ENCODE data around the gene POLA2.

Gene POLA2

DNA sequence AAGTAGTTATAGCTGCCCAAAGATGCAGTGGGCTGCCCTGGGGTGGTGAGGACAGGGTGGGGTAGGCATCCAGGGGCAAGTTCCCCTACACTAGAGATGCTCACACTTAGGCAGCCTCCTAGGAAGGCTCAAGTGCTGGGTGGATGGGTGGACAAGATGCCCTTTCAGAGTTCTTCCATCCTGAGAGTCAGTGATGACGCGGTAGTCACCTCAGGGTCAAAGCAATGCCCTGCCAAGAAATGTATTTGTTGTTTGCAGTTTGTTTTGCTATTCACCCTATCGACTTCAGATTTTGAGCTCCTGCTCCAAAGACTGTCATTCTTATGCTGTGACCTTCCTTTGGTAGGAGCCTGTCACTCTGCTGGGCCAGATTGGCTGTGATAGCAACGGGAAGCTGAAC lies 18.9 kb downstream of the POLA2 start:
- ATAC-seq (ENCODE audit: low read depth) (no peak), DNase-seq (ENCODE audit: low spot score in 2 of 2) (no peak)
- H3K27me3 Mint-ChIP-seq, result no peaks in the 10 kb centered on the region
- no peaks in the 10 kb centered on the region for H3K9me3 Mint-ChIP-seq
- peaks cover 12% of the 10 kb centered on the region for H3K36me3 Mint-ChIP-seq
- no peaks in the 10 kb centered on the region for H3K4me1 Mint-ChIP-seq
- no peak overlapping the region for H3K4me3 Mint-ChIP-seq
- no peak overlapping the region for H3K27ac Mint-ChIP-seq

GRCh38 chr11:65286686-65287085 lies 24.9 kb downstream of the POLA2 start:
- no peak for DNase-seq (ENCODE audit: low spot score in 2 of 2)
- Mint-ChIP-seq H3K4me1 (peaks cover 3% of the 10 kb centered on the region), H3K36me3 (peaks cover 23% of the 10 kb centered on the region), H3K27ac (no peak overlapping the region), H3K4me3 (no peak overlapping the region), H3K9me3 (no peaks in the 10 kb centered on the region), H3K27me3 (no peaks in the 10 kb centered on the region)
- ATAC-seq (ENCODE audit: low read depth), result no peak

GRCh38 chr11:65287601-65288000 lies 25.8 kb downstream of the POLA2 start:
- DNase-seq (ENCODE audit: low spot score in 2 of 2), result no peak
- Mint-ChIP-seq H3K4me3 (no peak overlapping the region), H3K9me3 (no peaks in the 10 kb centered on the region), H3K36me3 (peaks cover 20% of the 10 kb centered on the region), H3K4me1 (peaks cover 3% of the 10 kb centered on the region), H3K27ac (no peak overlapping the region), H3K27me3 (no peaks in the 10 kb centered on the region)
- ATAC-seq (ENCODE audit: low read depth), result no peak

DNA sequence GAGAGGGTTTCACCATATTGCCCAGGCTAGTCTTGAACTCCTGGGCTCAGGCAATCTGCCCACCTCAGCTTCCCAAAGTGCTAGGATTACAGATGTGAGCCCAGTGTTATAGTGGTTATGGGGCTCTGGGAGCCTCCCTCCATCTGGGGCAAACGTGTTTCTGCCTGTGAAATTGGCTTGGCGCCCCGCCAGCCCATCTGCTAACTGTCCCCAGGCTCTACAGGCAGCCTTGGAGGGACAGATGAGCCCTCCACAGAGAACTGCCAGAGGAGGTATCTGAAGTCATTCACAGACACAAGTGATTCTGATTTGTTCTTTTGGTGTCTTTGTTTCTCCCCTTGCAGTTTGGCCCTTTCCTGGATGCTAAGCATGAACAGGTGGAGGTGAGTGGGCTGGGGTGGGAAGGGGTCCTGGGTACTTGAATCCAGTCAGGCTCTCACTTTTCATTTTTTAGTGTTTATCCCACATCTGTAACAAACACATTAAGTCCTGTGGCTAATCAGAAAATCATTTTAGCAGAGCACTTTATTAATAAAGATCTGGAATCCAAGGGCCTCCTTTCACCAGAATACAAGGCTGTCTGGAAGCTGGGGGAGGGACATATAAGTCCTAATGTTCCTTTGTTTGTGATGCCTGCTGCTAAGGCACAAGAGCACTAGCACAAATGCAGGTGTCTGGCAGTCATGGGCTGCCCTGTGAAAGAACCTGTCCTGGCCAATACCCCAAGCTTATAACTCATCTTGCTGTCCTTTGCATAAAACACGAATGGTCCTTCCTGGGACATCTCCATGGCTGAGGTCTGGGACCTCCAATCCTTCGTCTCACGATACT lies 27.2 kb downstream of the POLA2 start:
- peaks cover 24% of the 10 kb centered on the region for H3K36me3 Mint-ChIP-seq
- no peaks in the 10 kb centered on the region for H3K9me3 Mint-ChIP-seq
- no peak for ATAC-seq (ENCODE audit: low read depth)
- H3K4me3 Mint-ChIP-seq, result no peak overlapping the region
- DNase-seq (ENCODE audit: low spot score in 2 of 2), result no peak
- no peaks in the 10 kb centered on the region for H3K27me3 Mint-ChIP-seq
- H3K27ac Mint-ChIP-seq, result peak overlapping the region; percentile 15
- peaks cover 3% of the 10 kb centered on the region for H3K4me1 Mint-ChIP-seq

DNA sequence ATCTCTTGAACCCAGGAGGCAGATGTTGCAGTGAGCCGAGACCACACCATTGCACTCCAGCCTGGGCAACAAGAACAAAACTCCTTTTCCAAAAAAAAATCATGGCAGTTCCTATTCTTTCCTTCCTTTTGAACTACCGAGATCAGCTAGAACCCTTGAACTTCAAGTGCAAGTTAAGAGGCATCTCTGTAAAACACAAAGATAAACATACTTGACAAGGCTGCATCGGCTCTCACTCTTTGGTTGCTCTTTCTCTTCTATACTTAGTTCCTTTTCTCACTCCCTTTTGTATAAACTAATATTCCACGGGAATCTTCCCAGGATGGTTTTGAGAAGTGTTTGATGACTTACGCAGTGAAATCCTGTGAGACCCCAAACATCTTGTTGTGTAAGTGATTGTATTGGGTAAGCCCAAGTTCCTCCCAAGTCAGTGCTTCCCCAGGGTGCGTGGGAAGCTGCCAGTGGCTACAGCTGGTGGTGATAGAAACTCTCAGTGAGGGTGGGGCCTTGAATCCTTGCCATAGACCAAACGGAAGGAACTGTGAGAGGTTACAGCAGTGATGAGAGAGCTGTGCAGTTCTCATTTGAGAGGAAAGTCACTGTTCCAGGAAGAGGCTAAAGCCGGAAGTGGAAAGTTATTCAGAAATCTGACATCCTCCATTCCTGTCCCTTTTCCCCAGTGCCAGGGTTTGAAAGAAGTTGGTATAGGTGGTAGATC lies 28.8 kb downstream of the POLA2 start:
- no peak for ATAC-seq (ENCODE audit: low read depth)
- H3K4me3 Mint-ChIP-seq, result no peak overlapping the region
- peak overlapping the region; percentile 60 for H3K27ac Mint-ChIP-seq
- peaks cover 3% of the 10 kb centered on the region for H3K4me1 Mint-ChIP-seq
- peaks cover 34% of the 10 kb centered on the region for H3K36me3 Mint-ChIP-seq
- DNase-seq (ENCODE audit: low spot score in 2 of 2), result no peak
- no peaks in the 10 kb centered on the region for H3K27me3 Mint-ChIP-seq
- H3K9me3 Mint-ChIP-seq, result no peaks in the 10 kb centered on the region

GRCh38 chr11:65291613-65292012 lies 29.9 kb downstream of the POLA2 start:
- H3K36me3 Mint-ChIP-seq, result peaks cover 37% of the 10 kb centered on the region
- no peaks in the 10 kb centered on the region for H3K9me3 Mint-ChIP-seq
- ATAC-seq (ENCODE audit: low read depth) (no peak), DNase-seq (ENCODE audit: low spot score in 2 of 2) (no peak)
- peaks cover 3% of the 10 kb centered on the region for H3K4me1 Mint-ChIP-seq
- H3K4me3 Mint-ChIP-seq, result no peak overlapping the region
- no peak overlapping the region for H3K27ac Mint-ChIP-seq
- no peaks in the 10 kb centered on the region for H3K27me3 Mint-ChIP-seq

DNA sequence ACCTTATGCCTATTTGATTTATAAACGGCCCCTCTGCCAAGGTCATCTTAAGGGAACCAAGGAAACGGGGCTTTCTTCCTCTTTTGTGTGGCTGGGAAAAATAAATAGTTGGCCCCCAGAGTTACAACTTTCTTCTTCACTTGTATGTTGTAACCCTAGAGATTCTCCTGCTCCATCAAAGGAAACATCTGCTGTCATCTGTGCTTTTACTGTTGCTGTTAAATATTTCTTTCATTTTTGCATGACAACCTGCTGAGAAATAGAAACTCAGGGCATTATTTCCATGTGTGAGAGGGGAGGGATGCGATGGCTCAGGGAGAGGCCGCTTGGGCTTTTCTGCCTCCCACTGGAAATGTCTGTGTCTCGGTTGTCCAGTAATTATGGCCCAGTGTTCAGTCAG lies 31.1 kb downstream of the POLA2 start:
- peaks cover 3% of the 10 kb centered on the region for H3K4me1 Mint-ChIP-seq
- DNase-seq (ENCODE audit: low spot score in 2 of 2), result no peak
- H3K36me3 Mint-ChIP-seq, result peaks cover 34% of the 10 kb centered on the region
- no peak for ATAC-seq (ENCODE audit: low read depth)
- no peaks in the 10 kb centered on the region for H3K27me3 Mint-ChIP-seq
- no peak overlapping the region for H3K4me3 Mint-ChIP-seq
- H3K27ac Mint-ChIP-seq, result no peak overlapping the region
- no peaks in the 10 kb centered on the region for H3K9me3 Mint-ChIP-seq

DNA sequence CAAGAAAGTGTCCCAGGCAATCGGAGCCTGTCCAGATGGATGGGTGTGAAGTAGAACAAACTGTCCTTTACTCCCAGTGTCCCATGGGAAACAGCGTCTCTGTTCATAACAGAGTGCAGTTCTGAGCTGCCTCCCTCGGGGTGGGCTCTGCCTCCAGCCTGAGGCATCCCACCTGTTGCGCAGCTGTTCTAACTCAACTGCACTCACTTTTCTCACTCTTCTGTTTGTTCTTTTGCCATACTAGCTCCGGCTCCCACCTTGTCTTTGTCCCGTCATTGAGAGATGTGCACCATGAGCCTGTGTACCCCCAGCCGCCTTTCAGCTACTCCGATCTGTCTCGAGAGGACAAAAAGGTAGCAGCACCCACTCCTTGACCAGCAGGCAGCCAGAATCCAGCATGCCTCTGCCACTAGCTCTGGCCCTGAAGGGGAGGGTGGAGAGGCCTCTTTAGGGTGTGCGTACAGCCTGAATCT lies 32.2 kb downstream of the POLA2 start:
- ATAC-seq (ENCODE audit: low read depth) (no peak), DNase-seq (ENCODE audit: low spot score in 2 of 2) (no peak)
- Mint-ChIP-seq H3K36me3 (peaks cover 35% of the 10 kb centered on the region), H3K27me3 (no peaks in the 10 kb centered on the region), H3K4me1 (peaks cover 3% of the 10 kb centered on the region), H3K9me3 (no peaks in the 10 kb centered on the region), H3K4me3 (no peak overlapping the region), H3K27ac (no peak overlapping the region)

DNA sequence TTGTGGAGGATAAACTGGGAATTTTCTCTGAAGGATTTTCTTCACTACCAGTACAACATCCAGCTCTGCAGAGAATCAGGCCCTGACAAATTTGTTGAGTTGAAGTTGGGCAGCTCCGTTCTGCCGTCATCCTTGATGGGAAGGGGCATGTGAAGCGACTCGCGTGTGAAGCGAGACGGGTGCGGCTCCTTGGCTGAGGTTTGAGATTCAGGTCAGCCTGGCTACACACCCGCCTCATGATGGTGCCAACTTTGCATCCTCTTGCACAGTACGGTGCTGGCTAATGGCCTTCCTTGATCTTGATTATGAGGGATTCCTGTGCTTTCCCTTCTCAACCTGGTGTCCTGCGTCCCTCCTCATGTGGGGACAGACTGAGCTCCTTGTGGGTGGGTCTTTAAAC lies 33.2 kb downstream of the POLA2 start:
- DNase-seq (ENCODE audit: low spot score in 2 of 2) (no peak), ATAC-seq (ENCODE audit: low read depth) (no peak)
- Mint-ChIP-seq H3K27ac (no peak overlapping the region), H3K36me3 (peaks cover 31% of the 10 kb centered on the region), H3K4me1 (peaks cover 3% of the 10 kb centered on the region), H3K4me3 (no peak overlapping the region), H3K27me3 (no peaks in the 10 kb centered on the region), H3K9me3 (no peaks in the 10 kb centered on the region)

DNA sequence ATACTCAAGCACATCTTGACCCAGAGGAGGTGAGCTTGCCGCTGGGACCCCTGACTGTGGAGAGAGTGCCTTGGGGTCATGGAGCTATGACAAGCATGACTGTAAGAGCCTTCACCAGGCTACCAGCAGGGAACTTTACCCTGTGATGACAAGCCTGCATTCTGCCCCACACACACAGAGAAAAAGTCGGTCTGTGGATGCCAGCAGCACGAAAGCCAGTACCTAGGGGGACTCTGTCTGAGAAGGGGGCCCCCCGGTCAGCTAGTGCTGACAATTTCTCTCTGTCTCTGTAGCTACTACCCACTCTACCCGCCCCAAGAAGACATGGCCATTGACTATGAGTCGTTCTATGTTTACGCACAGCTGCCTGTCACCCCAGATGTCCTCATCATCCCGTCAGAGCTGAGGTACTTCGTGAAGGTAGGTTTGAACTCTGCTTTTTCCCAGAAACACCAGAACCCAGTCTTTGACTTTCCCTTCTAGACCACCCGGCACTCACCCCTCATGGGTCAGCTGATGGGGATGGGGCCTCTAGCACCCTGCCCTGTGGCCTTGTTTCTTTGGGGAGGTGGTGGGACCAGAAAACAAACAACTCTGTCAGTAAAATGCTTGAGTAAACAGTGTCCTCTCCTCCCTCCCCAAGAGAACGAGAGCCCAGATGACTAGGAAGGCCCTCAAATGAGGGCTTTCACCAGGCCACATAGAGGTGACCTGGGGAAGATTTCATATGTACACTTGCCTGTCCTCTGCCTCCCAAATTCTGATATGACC lies 34.0 kb downstream of the POLA2 start:
- H3K36me3 Mint-ChIP-seq, result peaks cover 26% of the 10 kb centered on the region
- no peak overlapping the region for H3K27ac Mint-ChIP-seq
- no peaks in the 10 kb centered on the region for H3K4me1 Mint-ChIP-seq
- DNase-seq (ENCODE audit: low spot score in 2 of 2), result no peak
- H3K4me3 Mint-ChIP-seq, result no peak overlapping the region
- ATAC-seq (ENCODE audit: low read depth), result no peak
- H3K27me3 Mint-ChIP-seq, result no peaks in the 10 kb centered on the region
- H3K9me3 Mint-ChIP-seq, result no peaks in the 10 kb centered on the region

DNA sequence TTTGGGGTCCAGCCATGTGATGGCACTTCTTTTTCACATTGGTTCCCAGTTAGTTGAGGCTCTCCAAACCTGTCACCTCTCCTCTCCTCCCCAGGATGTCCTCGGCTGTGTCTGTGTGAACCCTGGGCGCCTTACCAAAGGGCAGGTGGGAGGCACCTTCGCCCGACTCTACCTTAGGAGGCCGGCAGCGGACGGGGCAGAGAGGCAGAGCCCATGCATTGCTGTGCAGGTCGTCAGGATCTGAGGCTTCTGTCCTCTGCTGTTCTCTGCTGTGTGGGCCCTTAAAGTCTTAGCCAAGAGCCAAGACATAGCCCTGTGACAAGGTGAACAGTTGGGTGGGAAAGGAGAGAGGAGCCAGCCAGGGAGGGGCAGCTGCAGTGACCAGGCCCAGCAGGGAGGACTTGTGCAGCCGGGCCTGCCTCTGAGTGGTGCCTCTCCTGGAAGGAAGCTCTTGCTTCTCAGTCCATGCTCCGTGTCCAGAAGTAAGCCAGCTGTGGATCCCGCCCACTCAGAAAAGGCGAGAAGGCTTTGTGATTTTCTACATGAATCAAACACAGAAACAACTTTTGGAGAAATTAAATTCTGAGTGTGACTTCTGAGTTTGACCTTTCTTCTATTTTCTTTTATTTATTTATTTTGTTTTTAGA lies 35.4 kb downstream of the POLA2 start:
- H3K36me3 Mint-ChIP-seq, result peaks cover 24% of the 10 kb centered on the region

DNA sequence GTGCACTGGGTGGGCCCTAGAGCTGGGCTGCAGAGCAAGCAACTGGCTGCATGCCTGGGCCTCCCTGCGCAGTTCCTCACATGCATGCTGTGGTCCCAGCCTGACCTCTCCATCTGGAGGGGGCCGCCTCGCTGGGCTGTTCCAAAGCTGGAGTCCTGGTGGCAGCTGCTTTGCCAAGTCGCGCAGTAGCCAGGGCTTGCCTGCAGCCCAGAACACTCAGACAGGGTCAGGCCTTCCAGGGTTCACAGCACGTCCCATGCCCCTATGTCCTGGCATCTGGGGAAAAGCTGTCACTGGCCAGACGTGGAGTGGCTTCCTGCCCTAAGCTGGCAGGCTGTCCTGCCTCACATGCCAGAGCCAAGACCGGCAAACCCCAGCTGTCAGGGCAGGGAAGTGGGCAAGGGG lies 36.4 kb downstream of the POLA2 start:
- Mint-ChIP-seq H3K4me3 (no peak overlapping the region), H3K9me3 (no peaks in the 10 kb centered on the region), H3K27ac (no peak overlapping the region), H3K4me1 (no peaks in the 10 kb centered on the region), H3K36me3 (peaks cover 22% of the 10 kb centered on the region), H3K27me3 (no peaks in the 10 kb centered on the region)
- DNase-seq (ENCODE audit: low spot score in 2 of 2), result no peak
- no peak for ATAC-seq (ENCODE audit: low read depth)

More for the DNA sequence above, 35.4 kb downstream of the POLA2 start:
- no peak overlapping the region for H3K27ac Mint-ChIP-seq
- DNase-seq (ENCODE audit: low spot score in 2 of 2) (no peak), ATAC-seq (ENCODE audit: low read depth) (no peak)
- no peaks in the 10 kb centered on the region for H3K9me3 Mint-ChIP-seq
- no peaks in the 10 kb centered on the region for H3K27me3 Mint-ChIP-seq
- no peaks in the 10 kb centered on the region for H3K4me1 Mint-ChIP-seq
- no peak overlapping the region for H3K4me3 Mint-ChIP-seq

DNA sequence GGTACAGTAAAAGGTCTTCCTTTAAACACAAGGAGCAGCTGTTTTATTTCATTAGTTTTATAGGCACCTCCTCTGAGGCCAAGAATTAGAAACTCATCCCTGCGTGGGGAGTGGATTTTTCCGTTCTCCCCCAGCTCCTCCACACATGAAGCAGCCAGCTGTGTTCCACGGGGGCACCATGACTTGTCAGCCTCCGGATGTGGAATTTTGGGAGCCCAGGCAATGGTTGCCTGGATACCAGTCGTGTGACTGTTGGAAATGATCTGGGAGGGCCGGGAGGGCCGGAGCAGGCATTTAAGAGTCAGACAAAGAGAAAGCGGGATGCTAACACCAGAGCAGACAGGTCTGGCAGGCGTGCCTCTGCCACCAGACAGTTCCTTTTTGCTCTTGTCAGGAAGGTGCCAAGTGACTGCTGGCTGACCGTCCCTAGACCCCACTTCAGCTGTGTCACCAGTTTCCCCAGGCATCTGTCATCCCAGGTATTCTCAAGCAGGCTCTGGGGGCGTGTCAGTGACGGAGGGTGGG lies 37.0 kb downstream of the POLA2 start:
- H3K27me3 Mint-ChIP-seq, result no peaks in the 10 kb centered on the region
- no peak for ATAC-seq (ENCODE audit: low read depth)
- peaks cover 20% of the 10 kb centered on the region for H3K36me3 Mint-ChIP-seq
- H3K4me3 Mint-ChIP-seq, result no peak overlapping the region
- no peaks in the 10 kb centered on the region for H3K9me3 Mint-ChIP-seq
- no peak for DNase-seq (ENCODE audit: low spot score in 2 of 2)
- H3K27ac Mint-ChIP-seq, result no peak overlapping the region
- no peaks in the 10 kb centered on the region for H3K4me1 Mint-ChIP-seq

Data from memory B cell (primary cell).